ENCODE results near the gene CLPSL1. TPM values are rescaled to one million over a fixed set of nuclear protein-coding genes. Genes with fewer than 3 reads are reported as not detected.

CLPSL1 gene
- total RNA-seq, 1 experiment from 2014 or later = not detected

DNA sequence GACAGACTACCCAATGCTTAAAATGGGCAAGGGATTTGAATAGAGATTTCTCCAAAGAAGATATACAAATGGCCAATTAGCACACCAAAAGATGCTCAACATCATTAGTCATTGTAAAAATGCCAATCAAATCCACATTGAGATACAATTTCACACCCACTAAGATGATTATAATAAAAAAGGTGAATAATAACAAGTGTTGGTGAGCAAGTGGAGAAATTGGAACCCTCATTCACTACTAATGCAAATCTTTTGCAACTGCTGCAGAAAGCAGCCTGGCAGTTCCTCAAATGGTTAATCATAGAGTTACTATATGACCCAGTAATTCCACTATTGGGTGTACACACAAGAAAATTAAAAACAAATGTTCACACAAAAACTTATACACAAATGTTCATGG is 36.7 kb downstream of the CLPSL1 start:
- no peaks in the 10 kb centered on the region for H3K9me2 ChIP-seq (ENCODE audit: insufficient read depth)
- H2AFZ ChIP-seq = no peak overlapping the region
- H3K4me3 ChIP-seq = no peak overlapping the region
- ChIA-PET CTCF (no interaction called here), POLR2A (ENCODE audit: unreplicated experiment) (no interaction called here)
- no peaks in the 10 kb centered on the region for H4K20me1 ChIP-seq (ENCODE audit: insufficient read depth)
- no peaks in the 10 kb centered on the region for H3K4me1 ChIP-seq (replicated peaks; ENCODE audit: insufficient read depth)
- no TSS peak for BruUV-seq (replicated peaks)
- no peaks in the 10 kb centered on the region for H3K79me2 ChIP-seq (ENCODE audit: low read depth)
- DNase-seq = no peak
- no peak overlapping the region for H3K27ac ChIP-seq
- TF ChIP-seq EZH2 (IDR thresholded peaks at IDR 0.05; ENCODE audit: low read depth) = no peak
- TF ChIP-seq, protein P1, sequence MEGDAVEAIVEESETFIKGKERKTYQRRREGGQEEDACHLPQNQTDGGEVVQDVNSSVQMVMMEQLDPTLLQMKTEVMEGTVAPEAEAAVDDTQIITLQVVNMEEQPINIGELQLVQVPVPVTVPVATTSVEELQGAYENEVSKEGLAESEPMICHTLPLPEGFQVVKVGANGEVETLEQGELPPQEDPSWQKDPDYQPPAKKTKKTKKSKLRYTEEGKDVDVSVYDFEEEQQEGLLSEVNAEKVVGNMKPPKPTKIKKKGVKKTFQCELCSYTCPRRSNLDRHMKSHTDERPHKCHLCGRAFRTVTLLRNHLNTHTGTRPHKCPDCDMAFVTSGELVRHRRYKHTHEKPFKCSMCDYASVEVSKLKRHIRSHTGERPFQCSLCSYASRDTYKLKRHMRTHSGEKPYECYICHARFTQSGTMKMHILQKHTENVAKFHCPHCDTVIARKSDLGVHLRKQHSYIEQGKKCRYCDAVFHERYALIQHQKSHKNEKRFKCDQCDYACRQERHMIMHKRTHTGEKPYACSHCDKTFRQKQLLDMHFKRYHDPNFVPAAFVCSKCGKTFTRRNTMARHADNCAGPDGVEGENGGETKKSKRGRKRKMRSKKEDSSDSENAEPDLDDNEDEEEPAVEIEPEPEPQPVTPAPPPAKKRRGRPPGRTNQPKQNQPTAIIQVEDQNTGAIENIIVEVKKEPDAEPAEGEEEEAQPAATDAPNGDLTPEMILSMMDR (conservative IDR thresholded peaks at IDR 0.05) = no peak
- intact Hi-C loops (cut with micrococcal nuclease; ENCODE audit: unreplicated experiment) = no loop called here
- no peaks in the 10 kb centered on the region for H3K27me3 ChIP-seq (ENCODE audit: insufficient read depth, low read depth)
- H3K36me3 ChIP-seq (ENCODE audit: low read depth) = no peaks in the 10 kb centered on the region
- no peak overlapping the region for H3K4me2 ChIP-seq
- H3F3A ChIP-seq (ENCODE audit: insufficient read depth, low read depth) = no peaks in the 10 kb centered on the region
- H3K9me3 ChIP-seq (ENCODE audit: insufficient read depth, low read depth) = no peaks in the 10 kb centered on the region

DNA sequence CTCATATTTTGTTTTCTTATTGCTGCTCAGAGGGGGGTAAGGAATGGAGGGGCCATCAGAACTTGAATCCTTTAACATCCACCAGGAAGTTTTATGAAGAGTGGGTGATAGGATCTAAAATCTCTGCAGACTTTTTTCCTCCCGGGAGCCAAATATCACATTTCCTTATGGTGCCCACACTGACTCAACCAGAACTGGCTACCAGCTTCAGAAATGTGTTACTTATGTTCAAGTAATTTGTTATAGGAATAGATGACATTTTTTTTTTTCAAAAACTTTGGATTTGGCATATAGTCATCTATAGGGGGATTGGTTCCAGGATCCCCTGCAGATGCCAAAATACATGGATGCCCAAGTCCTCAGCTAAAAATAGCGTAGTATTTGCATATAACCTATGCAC is 42.8 kb downstream of the CLPSL1 start:
- Histone ChIP-seq H3F3A (ENCODE audit: insufficient read depth, low read depth) (no peaks in the 10 kb centered on the region), H3K79me2 (ENCODE audit: low read depth) (no peaks in the 10 kb centered on the region), H3K4me2 (no peak overlapping the region), H3K4me1 (replicated peaks; ENCODE audit: insufficient read depth) (peaks cover 8% of the 10 kb centered on the region; the same call in 1 of the 2 replicates), H3K36me3 (ENCODE audit: low read depth) (no peaks in the 10 kb centered on the region), H2AFZ (no peak overlapping the region), H3K4me3 (no peak overlapping the region), H3K27ac (no peak overlapping the region), H3K9me2 (ENCODE audit: insufficient read depth) (no peaks in the 10 kb centered on the region), H3K9me3 (ENCODE audit: insufficient read depth, low read depth) (no peaks in the 10 kb centered on the region), H4K20me1 (ENCODE audit: insufficient read depth) (no peaks in the 10 kb centered on the region), H3K27me3 (ENCODE audit: insufficient read depth, low read depth) (no peaks in the 10 kb centered on the region)
- intact Hi-C loops (cut with micrococcal nuclease; ENCODE audit: unreplicated experiment) = no loop called here
- no peak for DNase-seq
- CTCF ChIA-PET = no interaction called here
- BruUV-seq (replicated peaks) = no TSS peak
- TF ChIP-seq, protein P1 (conservative IDR thresholded peaks at IDR 0.05) = no peak
- no peak for TF ChIP-seq EZH2 (IDR thresholded peaks at IDR 0.05; ENCODE audit: low read depth)
- POLR2A ChIA-PET (ENCODE audit: unreplicated experiment) = no interaction called here

DNA sequence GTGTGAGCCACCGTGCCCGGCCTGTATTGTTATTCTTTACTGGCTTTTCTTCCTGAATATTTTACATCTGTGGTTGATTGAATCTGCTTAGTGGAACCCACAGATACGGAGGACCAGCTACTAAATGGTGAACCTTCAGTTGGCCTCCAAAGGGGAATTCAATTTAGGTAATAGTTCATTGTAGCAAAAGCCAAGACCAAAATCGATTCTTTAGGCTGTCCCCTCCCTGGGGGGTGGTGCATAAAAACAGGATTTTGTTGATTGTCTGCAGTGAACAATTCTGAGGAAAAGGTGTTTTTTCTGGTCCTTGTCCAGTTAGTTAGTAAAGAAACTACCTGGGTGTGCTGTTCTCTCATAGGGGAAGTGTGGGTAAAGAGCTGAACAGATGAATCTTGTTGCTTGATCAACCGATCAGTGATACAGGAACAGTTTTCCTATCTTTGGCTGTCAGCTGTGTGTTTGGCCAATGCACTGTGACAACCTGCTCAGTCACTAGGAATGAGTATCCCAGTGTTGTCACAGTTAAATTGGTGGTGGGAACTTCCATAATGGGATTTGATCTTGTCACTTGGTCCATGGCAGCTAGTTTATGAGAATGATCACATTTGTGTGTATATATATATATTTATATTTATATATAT is 43.9 kb downstream of the CLPSL1 start:
- Histone ChIP-seq H3K36me3 (ENCODE audit: low read depth) (no peaks in the 10 kb centered on the region), H3K4me2 (no peak overlapping the region), H3K27ac (no peak overlapping the region), H3K9me3 (ENCODE audit: insufficient read depth, low read depth) (no peaks in the 10 kb centered on the region), H3F3A (ENCODE audit: insufficient read depth, low read depth) (no peaks in the 10 kb centered on the region), H3K27me3 (ENCODE audit: insufficient read depth, low read depth) (no peaks in the 10 kb centered on the region), H2AFZ (no peak overlapping the region), H3K79me2 (ENCODE audit: low read depth) (no peaks in the 10 kb centered on the region), H3K4me3 (no peak overlapping the region), H3K9me2 (ENCODE audit: insufficient read depth) (no peaks in the 10 kb centered on the region), H3K4me1 (replicated peaks; ENCODE audit: insufficient read depth) (peaks cover 8% of the 10 kb centered on the region; the same call in 1 of the 2 replicates), H4K20me1 (ENCODE audit: insufficient read depth) (no peaks in the 10 kb centered on the region)
- no TSS peak for BruUV-seq (replicated peaks)
- DNase-seq = no peak
- CTCF ChIA-PET = no interaction called here
- no peak for TF ChIP-seq EZH2 (IDR thresholded peaks at IDR 0.05; ENCODE audit: low read depth)
- TF ChIP-seq, protein P1 (conservative IDR thresholded peaks at IDR 0.05) = no peak
- POLR2A ChIA-PET (ENCODE audit: unreplicated experiment) = no interaction called here
- intact Hi-C loops (cut with micrococcal nuclease; ENCODE audit: unreplicated experiment) = no loop called here

Data from PC-9 (cell line).